Fibroblast of pulmonary artery (primary cell): Measurements from ENCODE around the gene THBS3.
A peak's percentile ranks its signal among the peaks of the same experiment; 100 is the strongest.
"Not testable (repeated sequence)": the region's sequence is repeated elsewhere in the genome, so short reads cannot be mapped to it uniquely, and the experiment has no call there.

Experiments used
- DNase-seq: peaks from one replicate; pipeline ENCODE4 v3.0.0-alpha.2; 2010; ENCODE audit warnings: low read depth
- H3K4me3 ChIP-seq: replicated peaks from 2 replicates; pipeline ENCODE4 v1.5.1; 2011; ENCODE audit warnings: low read depth, mild to moderate bottlenecking, control low read depth, low read length, moderate library complexity
- TF ChIP-seq, protein P1 (sequence below): IDR thresholded peaks from 2 replicates; pipeline ENCODE4 v1.5.1; 2011; ENCODE audit warnings: mild to moderate bottlenecking, control low read depth, low read length, inconsistent platforms; ENCODE audit errors: missing control alignments

THBS3 gene

DNA sequence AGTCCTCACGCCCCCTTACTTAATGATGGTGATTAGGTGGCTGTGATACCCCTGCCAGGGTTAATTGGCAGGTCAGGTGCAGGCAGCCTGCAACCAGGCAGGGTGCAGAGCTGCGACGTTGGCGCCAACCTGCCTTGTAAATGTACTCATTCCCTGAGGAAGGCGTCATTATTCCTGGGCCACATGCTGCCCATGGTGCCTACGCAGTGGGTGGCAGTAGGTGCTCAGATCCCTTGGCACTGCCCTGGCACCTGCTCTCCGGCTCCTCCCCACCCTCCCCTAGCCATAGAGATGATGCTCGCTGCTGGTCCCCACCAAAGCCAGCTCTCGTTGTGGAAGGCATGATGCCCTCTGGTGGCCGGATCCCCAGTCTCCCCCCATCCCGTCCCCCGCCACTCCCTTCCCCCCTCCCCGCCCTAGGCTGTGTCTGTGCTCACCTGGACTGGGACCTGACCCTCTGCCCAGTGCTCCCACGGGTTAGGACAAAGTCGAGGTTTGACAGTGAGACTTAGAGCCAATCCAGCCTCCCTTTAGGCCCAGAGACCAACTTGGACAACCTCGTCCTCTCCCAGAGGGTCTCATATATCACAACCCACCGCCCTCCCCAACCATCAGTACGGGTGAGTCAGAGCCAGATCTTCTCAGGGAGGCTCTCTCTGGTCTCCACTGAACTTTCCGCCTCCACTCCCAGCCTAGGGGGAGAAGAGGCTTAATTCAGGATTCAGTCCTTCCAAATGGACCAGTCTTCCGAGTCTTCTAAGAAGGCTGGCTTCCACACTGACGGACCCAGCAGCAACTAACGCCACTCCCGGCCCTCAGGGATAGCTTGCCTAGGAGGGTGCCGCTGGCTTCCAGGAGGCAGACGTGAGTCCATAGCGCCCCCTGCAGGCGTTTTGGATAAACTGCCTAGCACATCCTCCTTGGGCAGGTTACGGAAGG is 40.3 kb downstream of the THBS3 start:
- TF ChIP-seq, protein P1, sequence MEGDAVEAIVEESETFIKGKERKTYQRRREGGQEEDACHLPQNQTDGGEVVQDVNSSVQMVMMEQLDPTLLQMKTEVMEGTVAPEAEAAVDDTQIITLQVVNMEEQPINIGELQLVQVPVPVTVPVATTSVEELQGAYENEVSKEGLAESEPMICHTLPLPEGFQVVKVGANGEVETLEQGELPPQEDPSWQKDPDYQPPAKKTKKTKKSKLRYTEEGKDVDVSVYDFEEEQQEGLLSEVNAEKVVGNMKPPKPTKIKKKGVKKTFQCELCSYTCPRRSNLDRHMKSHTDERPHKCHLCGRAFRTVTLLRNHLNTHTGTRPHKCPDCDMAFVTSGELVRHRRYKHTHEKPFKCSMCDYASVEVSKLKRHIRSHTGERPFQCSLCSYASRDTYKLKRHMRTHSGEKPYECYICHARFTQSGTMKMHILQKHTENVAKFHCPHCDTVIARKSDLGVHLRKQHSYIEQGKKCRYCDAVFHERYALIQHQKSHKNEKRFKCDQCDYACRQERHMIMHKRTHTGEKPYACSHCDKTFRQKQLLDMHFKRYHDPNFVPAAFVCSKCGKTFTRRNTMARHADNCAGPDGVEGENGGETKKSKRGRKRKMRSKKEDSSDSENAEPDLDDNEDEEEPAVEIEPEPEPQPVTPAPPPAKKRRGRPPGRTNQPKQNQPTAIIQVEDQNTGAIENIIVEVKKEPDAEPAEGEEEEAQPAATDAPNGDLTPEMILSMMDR, result peak; percentile 93
- no peak overlapping the region for H3K4me3 ChIP-seq
- peak; percentile 90 for DNase-seq

DNA sequence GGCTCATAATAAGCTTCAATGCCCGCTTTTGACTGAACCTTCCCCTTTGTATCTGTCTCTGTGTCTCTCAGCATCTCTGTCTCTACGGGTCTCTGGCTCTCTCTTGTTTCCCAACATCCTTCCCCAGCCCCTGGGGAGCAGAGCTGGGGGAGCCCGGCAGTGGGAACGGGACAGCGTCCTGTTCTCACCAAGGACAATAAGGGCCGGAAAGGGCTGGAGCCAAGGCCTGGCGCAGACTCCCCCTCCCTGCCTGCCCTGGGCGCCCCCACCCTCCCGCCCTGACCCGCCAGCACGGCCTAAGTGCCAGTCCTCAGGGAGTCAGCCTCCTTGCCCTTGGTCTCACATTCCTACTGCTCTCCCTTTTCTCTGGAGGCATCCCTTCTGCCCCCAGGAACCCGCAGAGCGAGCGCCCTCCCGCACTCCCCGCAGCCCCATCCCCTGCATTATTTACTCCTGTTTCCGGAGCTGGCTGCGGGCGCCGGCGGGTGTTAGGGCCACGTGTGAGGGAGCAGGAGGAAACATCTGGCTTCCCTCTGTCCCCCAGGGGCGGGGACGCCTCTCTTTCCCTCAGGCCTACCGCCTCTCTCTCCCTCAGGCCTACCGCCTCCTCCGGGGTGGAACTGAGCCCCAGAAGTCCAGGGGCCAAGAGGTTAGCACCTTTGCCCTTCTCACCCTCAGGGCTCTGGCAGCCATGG is 41.1 kb downstream of the THBS3 start:
- no peak overlapping the region for H3K4me3 ChIP-seq
- DNase-seq, result peak; percentile 59
- TF ChIP-seq, protein P1, result no peak

DNA sequence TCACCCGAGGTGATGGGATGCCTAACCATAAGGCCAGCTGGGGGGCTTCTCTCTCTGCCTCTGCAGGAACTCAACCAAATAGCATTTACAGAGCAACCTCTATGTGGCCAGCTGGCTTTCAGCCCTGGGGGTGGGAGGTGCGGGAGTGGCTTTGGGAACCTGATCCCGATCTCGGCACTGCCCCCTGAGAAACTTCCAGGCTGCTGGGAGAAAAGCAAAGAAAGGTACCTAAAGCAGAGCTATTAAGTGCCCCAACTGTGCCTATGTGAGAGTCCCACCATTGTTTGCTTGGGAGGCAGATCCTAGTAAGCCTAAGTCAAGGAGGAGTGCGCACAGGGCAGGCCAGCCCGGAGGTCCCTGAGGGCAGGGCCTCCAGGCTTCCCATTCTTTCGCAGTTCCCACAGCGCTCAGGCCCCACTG is 41.6 kb downstream of the THBS3 start:
- TF ChIP-seq, protein P1, result no peak
- H3K4me3 ChIP-seq, result no peak overlapping the region
- DNase-seq, result no peak

DNA sequence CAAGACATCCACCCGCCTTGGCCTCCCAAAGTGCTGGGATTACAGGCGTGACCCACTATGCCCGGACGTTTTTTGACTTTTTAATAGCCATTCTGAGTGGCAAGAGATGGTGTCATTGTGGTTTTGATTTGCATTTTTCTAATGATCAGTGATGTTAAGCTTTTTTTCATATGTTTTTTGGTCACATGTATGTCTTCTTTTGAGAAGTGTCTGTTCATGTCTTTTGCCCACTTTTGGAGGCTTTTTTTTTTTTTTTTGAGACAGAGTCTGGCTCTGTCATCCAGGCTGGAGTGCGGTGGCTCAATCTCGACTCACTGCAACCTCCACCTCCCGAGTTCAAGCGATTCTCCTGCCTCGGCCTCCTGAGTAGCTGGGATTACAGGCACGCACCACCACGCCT is 43.1 kb downstream of the THBS3 start:
- not testable (repeated sequence) for H3K4me3 ChIP-seq, DNase-seq

DNA sequence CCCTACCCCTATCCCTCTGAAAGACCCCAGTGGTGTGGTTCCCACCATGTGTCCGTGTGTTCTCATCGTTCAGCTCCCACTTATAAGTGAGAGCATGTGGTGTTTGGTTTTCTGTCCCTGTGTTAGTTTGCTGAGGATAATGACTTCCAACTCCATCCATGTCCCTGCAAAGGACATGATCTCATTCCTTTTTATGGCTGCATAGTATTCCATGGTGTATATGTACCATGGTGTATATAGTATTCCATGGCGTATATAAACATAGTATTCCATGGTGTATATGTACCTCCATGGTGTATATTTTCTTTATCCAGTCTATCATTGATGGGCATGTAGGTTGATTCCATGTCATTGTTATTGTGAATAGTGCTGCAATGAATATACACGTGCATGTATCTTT is 43.9 kb downstream of the THBS3 start:
- not testable (repeated sequence) for DNase-seq, H3K4me3 ChIP-seq

DNA sequence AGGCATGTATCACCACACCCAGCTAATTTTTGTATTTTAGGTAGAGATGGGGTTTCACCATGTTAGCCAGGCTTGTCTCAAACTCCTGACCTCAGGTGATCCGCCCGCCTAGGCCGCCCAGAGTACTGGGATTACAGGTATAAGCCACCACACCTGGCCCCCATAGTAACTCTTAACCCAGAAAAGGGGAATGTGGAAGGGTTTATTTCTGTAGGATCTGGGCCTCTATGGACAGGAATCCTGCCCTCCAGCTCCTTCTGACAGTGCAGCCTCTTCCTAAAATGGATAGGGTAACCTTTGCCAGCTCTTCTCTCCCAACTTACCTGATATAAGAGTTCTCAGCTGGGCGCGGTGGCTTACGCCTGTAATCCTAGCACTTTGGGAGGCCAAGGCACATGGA is 45.1 kb downstream of the THBS3 start:
- H3K4me3 ChIP-seq, DNase-seq: not testable (repeated sequence)

DNA sequence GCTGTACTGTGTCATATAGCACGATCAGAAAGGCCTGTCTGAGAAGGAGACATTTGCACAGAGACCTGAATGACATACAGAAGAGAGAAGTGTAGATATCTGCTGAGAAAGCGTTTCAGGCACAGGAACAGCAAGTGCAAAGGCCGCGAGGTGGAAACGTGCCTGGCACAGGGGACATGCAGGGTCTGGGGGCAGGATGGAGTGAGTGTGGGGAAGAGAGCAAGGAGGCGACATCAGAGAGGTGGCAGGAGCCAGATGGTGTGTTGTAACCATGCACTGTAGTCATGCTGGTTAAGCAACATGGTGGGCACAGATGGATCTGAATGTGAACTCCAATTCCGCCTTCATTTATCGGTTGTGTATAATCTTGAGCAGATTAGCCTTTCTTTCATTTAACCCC is 47.6 kb downstream of the THBS3 start:
- no peak overlapping the region for H3K4me3 ChIP-seq
- TF ChIP-seq, protein P1, result no peak
- DNase-seq, result no peak

DNA sequence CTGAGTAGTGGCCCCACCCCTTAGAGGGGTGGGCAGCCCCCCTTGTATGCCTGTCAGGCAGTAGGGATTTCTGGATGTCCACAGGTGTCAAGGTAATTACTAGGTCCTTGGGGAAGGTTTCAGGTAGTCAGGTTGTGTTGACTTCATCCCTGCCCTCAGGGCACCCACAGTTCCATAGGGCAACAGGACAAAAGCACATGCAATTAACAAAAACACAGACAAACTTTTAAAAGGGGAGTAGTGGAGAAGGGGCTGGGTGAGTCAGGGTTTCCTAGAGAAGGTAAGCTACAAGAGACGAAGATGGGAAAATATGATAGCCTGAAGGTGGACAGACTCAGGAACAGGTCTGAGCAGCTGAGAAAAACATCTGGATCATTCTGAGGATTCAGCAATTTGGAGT is 48.7 kb downstream of the THBS3 start:
- no peak overlapping the region for H3K4me3 ChIP-seq
- TF ChIP-seq, protein P1, result no peak
- no peak for DNase-seq

DNA sequence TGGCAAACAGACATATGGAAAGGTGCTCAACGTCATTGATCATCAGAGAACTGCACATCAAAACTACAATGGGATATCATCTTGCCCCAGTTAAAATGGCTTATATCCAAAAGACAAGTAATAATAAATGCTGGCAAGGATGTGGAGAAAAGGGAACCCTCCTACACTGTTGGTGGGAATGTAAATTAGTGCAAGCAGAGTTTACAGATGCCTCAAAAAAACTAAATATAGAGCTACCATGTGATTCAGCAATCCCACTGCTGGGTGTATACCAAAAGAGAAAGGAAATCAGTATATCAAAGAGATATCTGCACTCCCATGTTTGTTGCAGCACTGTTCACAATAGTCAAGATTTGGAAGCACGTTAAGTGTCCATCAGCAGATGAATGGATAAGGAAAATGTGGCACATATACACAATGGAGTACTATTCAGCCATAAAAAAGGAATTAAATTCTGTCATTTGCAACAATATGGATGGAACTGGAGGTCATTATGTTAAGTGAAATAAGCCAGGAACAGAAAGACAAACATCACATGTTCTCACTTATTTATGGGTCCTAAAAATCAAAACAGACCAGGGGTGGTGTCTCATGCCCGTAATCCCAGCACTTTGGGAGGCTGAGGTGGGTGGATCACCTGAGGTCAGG is 51.6 kb downstream of the THBS3 start:
- not testable (repeated sequence) for DNase-seq, H3K4me3 ChIP-seq
